Ishikawa (cell line): ENCODE data around the gene LMF1.

Experiments used
- EP300 ChIP-seq: IDR thresholded peaks from 2 replicates; pipeline ENCODE4 v1.6.1; 2012; ENCODE audit warnings: borderline replicate concordance
- RAD21 ChIP-seq: IDR thresholded peaks from 2 replicates; pipeline ENCODE4 v1.6.1; 2012; ENCODE audit warnings: low read depth

DNA sequence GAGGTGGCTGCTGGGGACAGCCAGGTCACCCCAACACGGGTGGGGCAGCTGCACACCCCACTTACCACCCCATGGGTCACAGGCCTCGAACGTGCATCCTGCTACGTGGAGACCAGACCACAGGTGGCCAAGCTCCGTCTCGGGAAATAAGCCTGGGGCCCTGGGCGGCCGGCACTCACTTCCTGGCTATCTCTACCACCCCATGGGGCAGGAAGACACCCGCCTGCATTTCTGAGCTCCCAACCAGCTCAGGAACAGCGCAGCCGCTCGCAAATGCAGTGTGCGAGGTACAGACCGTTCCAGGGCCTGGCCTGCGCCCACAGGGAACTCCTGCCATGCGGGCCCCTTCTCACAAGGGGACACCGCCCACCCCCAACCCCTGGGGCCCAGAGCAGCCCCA lies 165.3 kb downstream of the LMF1 start:
- TF ChIP-seq RAD21 (no peak), EP300 (no peak)
